Measurements from ENCODE around the gene MAGEA12.
"Not testable (repeated sequence)": the region's sequence is repeated elsewhere in the genome, so short reads cannot be mapped to it uniquely, and the experiment has no call there.

The MAGEA12 gene, protein sequence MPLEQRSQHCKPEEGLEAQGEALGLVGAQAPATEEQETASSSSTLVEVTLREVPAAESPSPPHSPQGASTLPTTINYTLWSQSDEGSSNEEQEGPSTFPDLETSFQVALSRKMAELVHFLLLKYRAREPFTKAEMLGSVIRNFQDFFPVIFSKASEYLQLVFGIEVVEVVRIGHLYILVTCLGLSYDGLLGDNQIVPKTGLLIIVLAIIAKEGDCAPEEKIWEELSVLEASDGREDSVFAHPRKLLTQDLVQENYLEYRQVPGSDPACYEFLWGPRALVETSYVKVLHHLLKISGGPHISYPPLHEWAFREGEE

DNA sequence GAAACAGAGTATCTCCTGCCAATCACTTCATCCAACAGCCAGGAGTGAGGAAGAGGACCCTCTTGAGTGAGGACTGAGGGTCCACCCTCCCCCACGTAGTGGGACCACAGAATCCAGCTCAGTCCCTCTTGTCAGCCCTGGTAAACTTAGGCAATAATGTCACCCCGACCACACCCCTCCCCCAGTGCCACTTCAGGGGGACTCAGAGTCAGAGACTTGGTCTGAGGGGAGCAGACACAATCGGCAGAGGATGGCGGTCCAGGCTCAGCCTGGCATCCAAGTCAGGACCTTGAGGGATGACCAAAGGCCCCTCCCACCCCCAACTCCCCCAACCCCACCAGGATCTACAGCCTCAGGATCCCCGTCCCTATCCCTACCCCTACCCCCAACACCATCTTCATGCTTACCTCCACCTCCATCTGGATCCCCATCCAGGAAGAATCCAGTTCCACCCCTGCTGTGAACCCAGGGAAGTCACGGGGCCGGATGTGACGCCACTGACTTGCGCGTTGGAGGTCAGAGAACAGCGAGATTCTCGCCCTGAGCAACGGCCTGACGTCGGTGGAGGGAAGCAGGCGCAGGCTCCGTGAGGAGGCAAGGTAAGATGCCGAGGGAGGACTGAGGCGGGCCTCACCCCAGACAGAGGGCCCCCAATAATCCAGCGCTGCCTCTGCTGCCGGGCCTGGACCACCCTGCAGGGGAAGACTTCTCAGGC is at the start of gene MAGEA12, which contains the start of gene CSAG1:
Gene MAGEA12 (plus strand): TSS at position 497 of the 715 bp plus-strand sequence. CDS start 2,405 bp downstream, outside the sequence.
Gene CSAG1 (minus strand): TSS at position 461 of the 715 bp plus-strand sequence. CDS start 1,261 bp downstream, outside the sequence.
- H3K4me3 ChIP-seq (ENCODE audit: low read depth, low read length), result no peak within 1 kb of the TSS
- TF ChIP-seq, protein P1, sequence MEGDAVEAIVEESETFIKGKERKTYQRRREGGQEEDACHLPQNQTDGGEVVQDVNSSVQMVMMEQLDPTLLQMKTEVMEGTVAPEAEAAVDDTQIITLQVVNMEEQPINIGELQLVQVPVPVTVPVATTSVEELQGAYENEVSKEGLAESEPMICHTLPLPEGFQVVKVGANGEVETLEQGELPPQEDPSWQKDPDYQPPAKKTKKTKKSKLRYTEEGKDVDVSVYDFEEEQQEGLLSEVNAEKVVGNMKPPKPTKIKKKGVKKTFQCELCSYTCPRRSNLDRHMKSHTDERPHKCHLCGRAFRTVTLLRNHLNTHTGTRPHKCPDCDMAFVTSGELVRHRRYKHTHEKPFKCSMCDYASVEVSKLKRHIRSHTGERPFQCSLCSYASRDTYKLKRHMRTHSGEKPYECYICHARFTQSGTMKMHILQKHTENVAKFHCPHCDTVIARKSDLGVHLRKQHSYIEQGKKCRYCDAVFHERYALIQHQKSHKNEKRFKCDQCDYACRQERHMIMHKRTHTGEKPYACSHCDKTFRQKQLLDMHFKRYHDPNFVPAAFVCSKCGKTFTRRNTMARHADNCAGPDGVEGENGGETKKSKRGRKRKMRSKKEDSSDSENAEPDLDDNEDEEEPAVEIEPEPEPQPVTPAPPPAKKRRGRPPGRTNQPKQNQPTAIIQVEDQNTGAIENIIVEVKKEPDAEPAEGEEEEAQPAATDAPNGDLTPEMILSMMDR (IDR thresholded peaks at IDR 0.05; ENCODE audit: borderline replicate concordance, insufficient read depth, low read depth, low read length), result no peak

DNA sequence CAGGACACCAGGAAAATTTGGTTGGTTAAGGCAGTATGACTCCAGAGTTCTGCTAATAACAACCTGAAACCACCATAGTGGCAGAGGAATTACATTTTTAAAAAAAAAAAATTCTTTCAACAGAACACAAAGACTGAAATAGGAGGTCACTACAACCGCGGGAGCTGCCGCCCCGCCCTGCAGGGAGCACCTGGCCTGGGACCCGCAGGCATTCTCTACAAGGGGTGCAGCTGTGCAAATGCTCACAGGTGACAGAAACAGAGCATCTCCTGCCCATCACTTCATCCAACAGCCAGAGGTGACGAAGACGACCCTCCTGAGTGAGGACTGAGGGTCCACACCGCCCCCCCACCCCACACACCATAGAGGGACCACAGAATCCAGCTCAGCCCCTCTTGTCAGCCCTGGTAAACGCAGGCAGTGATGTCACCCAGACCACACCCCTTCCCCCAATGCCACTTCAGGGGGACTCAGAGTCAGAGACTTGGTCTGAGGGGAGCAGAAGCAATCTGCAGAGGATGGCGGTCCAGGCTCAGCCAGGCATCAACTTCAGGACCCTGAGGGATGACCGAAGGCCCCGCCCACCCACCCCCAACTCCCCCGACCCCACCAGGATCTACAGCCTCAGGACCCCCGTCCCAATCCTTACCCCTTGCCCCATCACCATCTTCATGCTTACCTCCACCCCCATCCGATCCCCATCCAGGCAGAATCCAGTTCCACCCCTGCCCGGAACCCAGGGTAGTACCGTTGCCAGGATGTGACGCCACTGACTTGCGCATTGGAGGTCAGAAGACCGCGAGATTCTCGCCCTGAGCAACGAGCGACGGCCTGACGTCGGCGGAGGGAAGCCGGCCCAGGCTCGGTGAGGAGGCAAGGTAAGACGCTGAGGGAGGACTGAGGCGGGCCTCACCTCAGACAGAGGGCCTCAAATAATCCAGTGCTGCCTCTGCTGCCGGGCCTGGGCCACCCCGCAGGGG is 35.3 kb upstream of the MAGEA12 start, which contains the start of gene MAGEA3:
Gene MAGEA3 (plus strand): TSS at position 843 of the 980 bp plus-strand sequence. CDS start 2,039 bp downstream, outside the sequence.
- H3K4me3 ChIP-seq (ENCODE audit: low read depth, low read length), result not testable (repeated sequence)

DNA sequence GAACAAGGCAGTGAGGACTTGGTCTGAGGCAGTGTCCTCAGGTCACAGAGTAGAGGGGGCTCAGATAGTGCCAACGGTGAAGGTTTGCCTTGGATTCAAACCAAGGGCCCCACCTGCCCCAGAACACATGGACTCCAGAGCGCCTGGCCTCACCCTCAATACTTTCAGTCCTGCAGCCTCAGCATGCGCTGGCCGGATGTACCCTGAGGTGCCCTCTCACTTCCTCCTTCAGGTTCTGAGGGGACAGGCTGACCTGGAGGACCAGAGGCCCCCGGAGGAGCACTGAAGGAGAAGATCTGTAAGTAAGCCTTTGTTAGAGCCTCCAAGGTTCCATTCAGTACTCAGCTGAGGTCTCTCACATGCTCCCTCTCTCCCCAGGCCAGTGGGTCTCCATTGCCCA is 33.2 kb upstream of the MAGEA12 start:
- not testable (repeated sequence) for H3K4me3 ChIP-seq (ENCODE audit: low read depth, low read length)

DNA sequence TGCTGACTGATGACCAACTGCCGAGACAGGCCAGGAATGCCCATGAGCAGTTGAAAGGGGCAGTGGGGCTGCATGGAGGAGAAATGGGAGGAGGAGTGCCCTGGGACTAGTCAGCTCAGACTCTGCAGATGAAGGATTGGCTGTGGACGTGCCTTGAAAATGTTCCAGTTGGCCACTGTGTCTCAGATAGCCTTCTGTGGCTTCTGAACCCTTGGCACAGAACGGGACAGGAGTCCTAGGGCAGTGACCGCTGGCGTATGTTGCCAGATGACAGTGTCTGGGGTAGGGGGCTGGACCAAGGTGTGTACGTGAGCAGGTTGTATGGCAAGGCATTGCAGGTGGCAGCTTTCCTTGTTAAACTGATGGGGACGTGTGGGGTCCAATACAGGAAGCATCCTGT is 27.1 kb upstream of the MAGEA12 start:
- not testable (repeated sequence) for H3K4me3 ChIP-seq (ENCODE audit: low read depth, low read length)

DNA sequence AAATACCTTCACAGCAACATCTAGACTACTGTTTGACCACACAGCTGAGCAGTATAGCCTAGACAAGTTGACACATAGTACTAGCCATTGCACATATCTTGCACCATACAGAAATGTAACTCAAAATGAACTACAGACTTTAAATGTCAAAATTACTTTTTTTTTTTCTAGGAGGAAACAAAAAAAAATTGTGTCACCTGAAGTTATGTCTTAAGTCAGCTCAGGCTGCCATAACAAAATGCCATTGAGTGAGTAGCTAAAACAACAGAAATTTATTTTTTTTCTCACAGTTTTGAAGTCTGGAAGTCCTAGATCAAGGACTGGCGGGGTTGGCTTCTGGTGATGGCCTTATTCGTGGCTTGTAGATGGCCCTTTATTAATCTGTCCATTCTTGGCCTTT is 24.4 kb upstream of the MAGEA12 start, which contains the start of gene CSAG2:
Gene CSAG2 (minus strand): TSS at position 101 of the 400 bp plus-strand sequence. CDS start 161 bp downstream, outside the sequence.
- H3K4me3 ChIP-seq (ENCODE audit: low read depth, low read length), result not testable (repeated sequence)

DNA sequence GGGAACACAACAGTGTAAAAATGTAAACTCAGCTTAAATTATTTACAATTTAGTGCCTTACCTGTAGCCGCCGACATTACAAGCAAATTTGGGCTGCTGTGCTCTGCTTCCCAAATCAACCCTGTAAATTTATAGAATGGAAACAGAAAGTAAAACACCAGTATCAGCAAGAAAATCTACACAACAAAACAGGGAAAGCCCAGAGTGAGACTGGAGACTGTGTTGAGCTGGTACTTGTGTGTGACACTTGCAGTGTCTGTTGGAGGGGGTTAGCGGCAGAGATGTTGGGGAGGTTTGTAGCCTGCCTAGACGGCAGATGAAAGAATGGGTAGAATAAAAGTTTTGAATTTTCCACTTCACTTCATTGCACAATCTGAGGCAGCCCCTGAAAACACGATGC is 20.4 kb upstream of the MAGEA12 start:
- H3K4me3 ChIP-seq (ENCODE audit: low read depth, low read length), result not testable (repeated sequence)

DNA sequence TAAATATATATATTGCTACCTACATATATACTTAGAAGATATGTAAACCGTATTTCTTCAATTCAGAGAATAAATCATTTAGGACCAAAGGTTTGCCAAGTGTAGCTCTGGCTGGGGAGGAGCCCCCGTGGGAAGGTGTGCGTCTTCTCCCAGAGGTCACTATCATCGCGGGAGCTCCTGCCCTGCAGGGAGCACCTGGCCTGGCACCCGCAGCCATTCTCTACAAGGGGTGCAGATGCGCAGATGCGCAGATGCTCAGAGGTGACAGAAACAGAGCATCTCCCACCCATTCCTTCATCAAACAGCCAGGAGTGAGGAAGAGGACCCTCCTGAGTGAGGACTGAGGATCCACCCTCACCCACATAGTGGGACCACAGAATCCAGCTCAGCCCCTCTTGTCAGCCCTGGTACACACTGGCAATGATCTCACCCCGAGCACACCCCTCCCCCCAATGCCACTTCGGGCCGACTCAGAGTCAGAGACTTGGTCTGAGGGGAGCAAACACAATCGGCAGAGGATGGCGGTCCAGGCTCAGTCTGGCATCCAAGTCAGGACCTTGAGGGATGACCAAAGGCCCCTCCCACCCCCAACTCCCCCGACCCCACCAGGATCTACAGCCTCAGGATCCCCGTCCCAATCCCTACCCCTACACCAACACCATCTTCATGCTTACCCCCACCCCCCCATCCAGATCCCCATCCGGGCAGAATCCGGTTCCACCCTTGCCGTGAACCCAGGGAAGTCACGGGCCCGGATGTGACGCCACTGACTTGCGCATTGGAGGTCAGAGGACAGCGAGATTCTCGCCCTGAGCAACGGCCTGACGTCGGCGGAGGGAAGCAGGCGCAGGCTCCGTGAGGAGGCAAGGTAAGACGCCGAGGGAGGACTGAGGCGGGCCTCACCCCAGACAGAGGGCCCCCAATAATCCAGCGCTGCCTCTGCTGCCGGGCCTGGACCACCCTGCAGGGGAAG is 19.5 kb upstream of the MAGEA12 start, which contains the start of gene MAGEA2B:
Gene MAGEA2B (plus strand): TSS at position 814 of the 973 bp plus-strand sequence. CDS start 2,479 bp downstream, outside the sequence.
- not testable (repeated sequence) for H3K4me3 ChIP-seq (ENCODE audit: low read depth, low read length)

DNA sequence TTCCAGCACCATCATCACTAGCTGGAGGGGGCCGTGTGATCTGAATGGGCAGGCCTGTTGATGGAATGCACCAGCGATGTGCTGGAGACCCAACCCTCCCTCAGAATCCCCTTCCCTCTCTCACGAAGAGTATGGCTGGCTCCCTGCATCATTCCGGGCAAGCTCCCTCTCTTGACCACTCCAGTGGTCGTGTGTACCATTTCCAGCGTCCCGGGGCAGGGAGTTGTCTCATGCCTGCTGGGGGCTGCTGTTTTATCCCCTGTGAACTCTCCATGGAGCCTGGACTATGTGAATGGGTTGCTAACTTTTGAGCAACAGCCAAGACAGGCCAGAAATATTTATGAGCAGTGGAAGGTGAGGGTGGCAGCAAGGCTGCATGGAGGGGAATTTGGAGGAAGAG is 8.1 kb upstream of the MAGEA12 start:
- no peak overlapping the region for H3K4me3 ChIP-seq (ENCODE audit: low read depth, low read length)
- TF ChIP-seq, protein P1 (IDR thresholded peaks at IDR 0.05; ENCODE audit: borderline replicate concordance, insufficient read depth, low read depth, low read length), result no peak

DNA sequence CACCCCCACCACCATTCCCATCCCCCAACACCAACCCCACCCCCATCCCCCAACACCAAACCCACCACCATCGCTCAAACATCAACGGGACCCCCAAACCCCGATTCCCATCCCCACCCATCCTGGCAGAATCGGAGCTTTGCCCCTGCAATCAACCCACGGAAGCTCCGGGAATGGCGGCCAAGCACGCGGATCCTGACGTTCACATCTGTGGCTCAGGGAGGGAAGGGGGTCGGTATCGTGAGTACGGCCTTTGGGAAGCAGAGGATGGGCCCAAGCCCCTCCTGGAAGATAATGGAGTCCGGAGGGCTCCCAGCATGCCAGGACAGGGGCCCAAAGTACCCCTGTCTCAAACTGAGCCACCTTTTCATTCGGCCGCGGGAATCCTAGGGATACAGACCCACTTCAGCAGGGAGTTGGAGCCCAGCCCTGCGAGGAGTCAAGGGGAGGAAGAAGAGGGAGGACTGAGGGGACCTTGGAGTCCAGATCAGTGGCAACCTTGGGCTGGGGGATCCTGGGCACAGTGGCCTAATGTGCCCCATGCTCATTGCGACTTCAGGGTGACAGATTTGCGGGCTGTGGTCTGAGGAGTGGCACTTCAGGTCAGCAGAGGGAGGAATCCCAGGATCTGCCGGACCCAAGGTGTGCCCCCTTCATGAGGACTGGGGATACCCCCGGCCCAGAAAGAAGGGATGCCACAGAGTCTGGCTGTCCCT is 744 bp downstream of the MAGEA12 start:
- not testable (repeated sequence) for H3K4me3 ChIP-seq (ENCODE audit: low read depth, low read length)

DNA sequence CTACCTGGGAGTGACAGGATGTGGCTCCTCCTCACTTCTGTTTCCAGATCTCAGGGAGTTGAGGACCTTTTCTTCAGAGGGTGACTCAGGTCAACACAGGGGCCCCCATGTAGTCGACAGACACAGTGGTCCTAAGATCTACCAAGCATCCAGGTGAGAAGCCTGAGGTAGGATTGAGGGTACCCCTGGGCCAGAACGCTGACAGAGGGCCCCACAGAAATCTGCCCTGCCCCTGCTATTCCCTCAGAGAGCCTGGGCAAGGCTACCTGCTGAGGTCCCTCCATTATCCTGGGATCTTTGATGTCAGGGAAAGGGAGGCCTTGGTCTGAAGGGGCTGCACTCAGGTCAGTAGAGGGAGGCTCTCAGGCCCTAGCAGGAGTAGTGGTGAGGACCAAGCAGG is 1.5 kb downstream of the MAGEA12 start:
- TF ChIP-seq, protein P1 (IDR thresholded peaks at IDR 0.05; ENCODE audit: borderline replicate concordance, insufficient read depth, low read depth, low read length), result no peak
- H3K4me3 ChIP-seq (ENCODE audit: low read depth, low read length), result no peak overlapping the region
